Measurements from ENCODE around the gene HNRNPLL. TPM values are rescaled to one million over a fixed set of nuclear protein-coding genes. Genes with fewer than 3 reads are reported as not detected.

Gene HNRNPLL
- total and polyA plus RNA-seq, 2 experiments from 2014 or later: 42.5 to 53.4 TPM

DNA sequence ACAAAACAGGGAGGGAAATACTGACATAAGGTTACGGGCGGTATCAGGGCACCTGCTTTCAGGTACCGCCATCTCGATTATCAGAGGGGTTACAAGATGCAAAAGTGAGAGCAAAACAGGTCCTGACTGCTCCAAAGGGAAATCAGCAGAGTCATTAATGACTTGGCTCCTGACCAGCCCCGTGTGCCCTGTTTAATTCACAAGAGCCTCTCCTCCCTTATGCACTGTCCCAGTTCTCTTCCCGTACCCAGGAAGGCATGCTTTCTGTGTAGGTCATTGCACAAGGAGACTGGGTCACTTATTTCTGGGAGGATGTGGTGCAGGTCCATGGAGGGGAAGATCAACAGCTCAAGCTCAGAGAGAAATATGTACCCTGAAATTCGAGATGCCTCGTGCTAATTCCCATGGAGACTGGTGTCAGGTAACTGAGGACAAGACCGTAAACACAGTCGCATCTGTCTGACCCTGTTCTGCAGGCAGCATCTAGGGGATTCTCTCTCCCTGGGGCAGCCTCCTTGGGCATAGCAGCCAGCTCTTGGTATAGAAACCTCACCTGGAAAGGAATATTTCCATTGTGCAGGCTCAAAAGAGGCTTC, 79.9 kb downstream of the HNRNPLL start (continued):
- TF ChIP-seq, protein P1, sequence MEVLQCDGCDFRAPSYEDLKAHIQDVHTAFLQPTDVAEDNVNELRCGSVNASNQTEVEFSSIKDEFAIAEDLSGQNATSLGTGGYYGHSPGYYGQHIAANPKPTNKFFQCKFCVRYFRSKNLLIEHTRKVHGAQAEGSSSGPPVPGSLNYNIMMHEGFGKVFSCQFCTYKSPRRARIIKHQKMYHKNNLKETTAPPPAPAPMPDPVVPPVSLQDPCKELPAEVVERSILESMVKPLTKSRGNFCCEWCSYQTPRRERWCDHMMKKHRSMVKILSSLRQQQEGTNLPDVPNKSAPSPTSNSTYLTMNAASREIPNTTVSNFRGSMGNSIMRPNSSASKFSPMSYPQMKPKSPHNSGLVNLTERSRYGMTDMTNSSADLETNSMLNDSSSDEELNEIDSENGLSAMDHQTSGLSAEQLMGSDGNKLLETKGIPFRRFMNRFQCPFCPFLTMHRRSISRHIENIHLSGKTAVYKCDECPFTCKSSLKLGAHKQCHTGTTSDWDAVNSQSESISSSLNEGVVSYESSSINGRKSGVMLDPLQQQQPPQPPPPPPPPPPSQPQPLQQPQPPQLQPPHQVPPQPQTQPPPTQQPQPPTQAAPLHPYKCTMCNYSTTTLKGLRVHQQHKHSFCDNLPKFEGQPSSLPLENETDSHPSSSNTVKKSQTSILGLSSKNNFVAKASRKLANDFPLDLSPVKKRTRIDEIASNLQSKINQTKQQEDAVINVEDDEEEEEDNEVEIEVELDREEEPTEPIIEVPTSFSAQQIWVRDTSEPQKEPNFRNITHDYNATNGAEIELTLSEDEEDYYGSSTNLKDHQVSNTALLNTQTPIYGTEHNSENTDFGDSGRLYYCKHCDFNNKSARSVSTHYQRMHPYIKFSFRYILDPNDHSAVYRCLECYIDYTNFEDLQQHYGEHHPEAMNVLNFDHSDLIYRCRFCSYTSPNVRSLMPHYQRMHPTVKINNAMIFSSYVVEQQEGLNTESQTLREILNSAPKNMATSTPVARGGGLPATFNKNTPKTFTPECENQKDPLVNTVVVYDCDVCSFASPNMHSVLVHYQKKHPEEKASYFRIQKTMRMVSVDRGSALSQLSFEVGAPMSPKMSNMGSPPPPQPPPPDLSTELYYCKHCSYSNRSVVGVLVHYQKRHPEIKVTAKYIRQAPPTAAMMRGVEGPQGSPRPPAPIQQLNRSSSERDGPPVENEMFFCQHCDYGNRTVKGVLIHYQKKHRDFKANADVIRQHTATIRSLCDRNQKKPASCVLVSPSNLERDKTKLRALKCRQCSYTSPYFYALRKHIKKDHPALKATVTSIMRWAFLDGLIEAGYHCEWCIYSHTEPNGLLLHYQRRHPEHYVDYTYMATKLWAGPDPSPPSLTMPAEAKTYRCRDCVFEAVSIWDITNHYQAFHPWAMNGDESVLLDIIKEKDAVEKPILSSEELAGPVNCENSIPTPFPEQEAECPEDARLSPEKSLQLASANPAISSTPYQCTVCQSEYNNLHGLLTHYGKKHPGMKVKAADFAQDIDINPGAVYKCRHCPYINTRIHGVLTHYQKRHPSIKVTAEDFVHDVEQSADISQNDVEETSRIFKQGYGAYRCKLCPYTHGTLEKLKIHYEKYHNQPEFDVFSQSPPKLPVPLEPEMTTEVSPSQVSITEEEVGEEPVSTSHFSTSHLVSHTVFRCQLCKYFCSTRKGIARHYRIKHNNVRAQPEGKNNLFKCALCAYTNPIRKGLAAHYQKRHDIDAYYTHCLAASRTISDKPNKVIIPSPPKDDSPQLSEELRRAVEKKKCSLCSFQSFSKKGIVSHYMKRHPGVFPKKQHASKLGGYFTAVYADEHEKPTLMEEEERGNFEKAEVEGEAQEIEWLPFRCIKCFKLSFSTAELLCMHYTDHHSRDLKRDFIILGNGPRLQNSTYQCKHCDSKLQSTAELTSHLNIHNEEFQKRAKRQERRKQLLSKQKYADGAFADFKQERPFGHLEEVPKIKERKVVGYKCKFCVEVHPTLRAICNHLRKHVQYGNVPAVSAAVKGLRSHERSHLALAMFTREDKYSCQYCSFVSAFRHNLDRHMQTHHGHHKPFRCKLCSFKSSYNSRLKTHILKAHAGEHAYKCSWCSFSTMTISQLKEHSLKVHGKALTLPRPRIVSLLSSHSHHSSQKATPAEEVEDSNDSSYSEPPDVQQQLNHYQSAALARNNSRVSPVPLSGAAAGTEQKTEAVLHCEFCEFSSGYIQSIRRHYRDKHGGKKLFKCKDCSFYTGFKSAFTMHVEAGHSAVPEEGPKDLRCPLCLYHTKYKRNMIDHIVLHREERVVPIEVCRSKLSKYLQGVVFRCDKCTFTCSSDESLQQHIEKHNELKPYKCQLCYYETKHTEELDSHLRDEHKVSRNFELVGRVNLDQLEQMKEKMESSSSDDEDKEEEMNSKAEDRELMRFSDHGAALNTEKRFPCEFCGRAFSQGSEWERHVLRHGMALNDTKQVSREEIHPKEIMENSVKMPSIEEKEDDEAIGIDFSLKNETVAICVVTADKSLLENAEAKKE (CRISPR knock-in tag; IDR thresholded peaks at IDR 0.05): no peak
- TF ChIP-seq ZNF114 (CRISPR knock-in tag; IDR thresholded peaks at IDR 0.05) (no peak), NANOG (IDR thresholded peaks at IDR 0.05; ENCODE audit: borderline replicate concordance) (no peak)

DNA sequence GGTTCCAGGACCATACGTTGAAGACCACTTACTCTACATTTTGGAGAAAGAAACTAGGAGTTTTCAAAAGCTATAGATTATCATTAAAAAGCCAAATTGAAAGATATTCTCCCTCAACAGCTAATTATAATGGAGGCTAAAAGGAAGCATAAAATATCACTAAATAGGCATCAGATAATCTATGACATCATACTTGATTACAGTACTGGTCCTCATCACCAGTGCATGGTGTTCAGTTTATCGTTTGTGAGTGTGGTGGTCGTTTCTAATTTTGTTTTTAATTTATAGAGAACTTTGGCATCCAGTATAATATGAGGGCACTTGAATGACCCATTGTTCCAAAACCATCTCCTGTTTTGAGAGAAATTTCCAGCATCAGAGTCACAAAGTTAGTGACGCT, 80.9 kb downstream of the HNRNPLL start:
- no peak overlapping the region for H3K4me3 ChIP-seq
- H3K36me3 ChIP-seq (ENCODE audit: insufficient read depth): no peaks in the 10 kb centered on the region
- no peaks in the 10 kb centered on the region for H3F3A ChIP-seq (replicated peaks; ENCODE audit: low read depth)
- no peaks in the 10 kb centered on the region for H3K9me3 Mint-ChIP-seq
- no peaks in the 10 kb centered on the region for H3K9me2 ChIP-seq (ENCODE audit: insufficient read depth)
- H3K4me1 Mint-ChIP-seq: peaks cover 21% of the 10 kb centered on the region
- H3K36me3 Mint-ChIP-seq (ENCODE audit: low read depth): no peaks in the 10 kb centered on the region
- H2AFZ ChIP-seq: no peak overlapping the region
- H3K27me3 ChIP-seq (ENCODE audit: insufficient read depth): no peaks in the 10 kb centered on the region
- no peak overlapping the region for H3K4me3 Mint-ChIP-seq
- H3K79me2 ChIP-seq (replicated peaks; ENCODE audit: insufficient read depth): no peaks in the 10 kb centered on the region
- peaks cover 7% of the 10 kb centered on the region for H3K27me3 Mint-ChIP-seq (ENCODE audit: insufficient read depth, low read depth, poor library complexity)
- no peak overlapping the region for H3K4me2 ChIP-seq
- ATAC-seq (no peak), DNase-seq (ENCODE audit: low spot score) (no peak)
- H3K27ac ChIP-seq (ENCODE audit: low read depth): no peak overlapping the region
- no peak overlapping the region for H3K27ac Mint-ChIP-seq
- no peaks in the 10 kb centered on the region for H4K20me1 ChIP-seq (replicated peaks; ENCODE audit: insufficient read depth)
- H3K4me1 ChIP-seq (ENCODE audit: insufficient read depth): peaks cover 14% of the 10 kb centered on the region
- TF ChIP-seq EZH2 (IDR thresholded peaks at IDR 0.05; ENCODE audit: low read depth, unreplicated experiment) (no peak), ZNF114 (CRISPR knock-in tag; IDR thresholded peaks at IDR 0.05) (no peak)
- TF ChIP-seq, protein P2, sequence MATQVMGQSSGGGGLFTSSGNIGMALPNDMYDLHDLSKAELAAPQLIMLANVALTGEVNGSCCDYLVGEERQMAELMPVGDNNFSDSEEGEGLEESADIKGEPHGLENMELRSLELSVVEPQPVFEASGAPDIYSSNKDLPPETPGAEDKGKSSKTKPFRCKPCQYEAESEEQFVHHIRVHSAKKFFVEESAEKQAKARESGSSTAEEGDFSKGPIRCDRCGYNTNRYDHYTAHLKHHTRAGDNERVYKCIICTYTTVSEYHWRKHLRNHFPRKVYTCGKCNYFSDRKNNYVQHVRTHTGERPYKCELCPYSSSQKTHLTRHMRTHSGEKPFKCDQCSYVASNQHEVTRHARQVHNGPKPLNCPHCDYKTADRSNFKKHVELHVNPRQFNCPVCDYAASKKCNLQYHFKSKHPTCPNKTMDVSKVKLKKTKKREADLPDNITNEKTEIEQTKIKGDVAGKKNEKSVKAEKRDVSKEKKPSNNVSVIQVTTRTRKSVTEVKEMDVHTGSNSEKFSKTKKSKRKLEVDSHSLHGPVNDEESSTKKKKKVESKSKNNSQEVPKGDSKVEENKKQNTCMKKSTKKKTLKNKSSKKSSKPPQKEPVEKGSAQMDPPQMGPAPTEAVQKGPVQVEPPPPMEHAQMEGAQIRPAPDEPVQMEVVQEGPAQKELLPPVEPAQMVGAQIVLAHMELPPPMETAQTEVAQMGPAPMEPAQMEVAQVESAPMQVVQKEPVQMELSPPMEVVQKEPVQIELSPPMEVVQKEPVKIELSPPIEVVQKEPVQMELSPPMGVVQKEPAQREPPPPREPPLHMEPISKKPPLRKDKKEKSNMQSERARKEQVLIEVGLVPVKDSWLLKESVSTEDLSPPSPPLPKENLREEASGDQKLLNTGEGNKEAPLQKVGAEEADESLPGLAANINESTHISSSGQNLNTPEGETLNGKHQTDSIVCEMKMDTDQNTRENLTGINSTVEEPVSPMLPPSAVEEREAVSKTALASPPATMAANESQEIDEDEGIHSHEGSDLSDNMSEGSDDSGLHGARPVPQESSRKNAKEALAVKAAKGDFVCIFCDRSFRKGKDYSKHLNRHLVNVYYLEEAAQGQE (IDR thresholded peaks at IDR 0.05; ENCODE audit: unreplicated experiment): no peak
- TF ChIP-seq, protein P1 (CRISPR knock-in tag; IDR thresholded peaks at IDR 0.05): no peak
